ENCODE data around the gene TMOD1.

DNA sequence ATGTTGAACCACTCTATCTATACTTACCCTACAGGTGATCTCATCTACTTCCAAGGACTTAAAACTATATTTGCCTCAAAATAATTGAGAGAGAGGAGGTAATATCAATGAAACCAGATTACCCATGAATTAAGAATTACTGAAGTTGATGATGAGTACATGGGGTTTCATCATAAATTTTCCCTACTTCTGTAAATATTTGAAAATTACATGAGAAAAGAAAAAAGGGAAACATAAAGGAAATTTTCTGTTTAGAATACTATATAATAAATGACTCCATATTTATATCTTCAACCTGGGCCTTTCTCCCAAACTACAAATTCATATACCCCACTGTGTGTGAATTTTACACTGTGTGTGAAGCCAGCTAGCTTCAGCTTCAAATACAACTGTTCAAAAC lies 129.1 kb downstream of the TMOD1 start:
- TF ChIP-seq, protein P1, sequence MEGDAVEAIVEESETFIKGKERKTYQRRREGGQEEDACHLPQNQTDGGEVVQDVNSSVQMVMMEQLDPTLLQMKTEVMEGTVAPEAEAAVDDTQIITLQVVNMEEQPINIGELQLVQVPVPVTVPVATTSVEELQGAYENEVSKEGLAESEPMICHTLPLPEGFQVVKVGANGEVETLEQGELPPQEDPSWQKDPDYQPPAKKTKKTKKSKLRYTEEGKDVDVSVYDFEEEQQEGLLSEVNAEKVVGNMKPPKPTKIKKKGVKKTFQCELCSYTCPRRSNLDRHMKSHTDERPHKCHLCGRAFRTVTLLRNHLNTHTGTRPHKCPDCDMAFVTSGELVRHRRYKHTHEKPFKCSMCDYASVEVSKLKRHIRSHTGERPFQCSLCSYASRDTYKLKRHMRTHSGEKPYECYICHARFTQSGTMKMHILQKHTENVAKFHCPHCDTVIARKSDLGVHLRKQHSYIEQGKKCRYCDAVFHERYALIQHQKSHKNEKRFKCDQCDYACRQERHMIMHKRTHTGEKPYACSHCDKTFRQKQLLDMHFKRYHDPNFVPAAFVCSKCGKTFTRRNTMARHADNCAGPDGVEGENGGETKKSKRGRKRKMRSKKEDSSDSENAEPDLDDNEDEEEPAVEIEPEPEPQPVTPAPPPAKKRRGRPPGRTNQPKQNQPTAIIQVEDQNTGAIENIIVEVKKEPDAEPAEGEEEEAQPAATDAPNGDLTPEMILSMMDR (IDR thresholded peaks at IDR 0.05 in 4 of 5, conservative IDR thresholded peaks at IDR 0.05 in 1 of 5), result no peak
- no peak for TF ChIP-seq POLR2A (IDR thresholded peaks at IDR 0.05)

All from gastrocnemius medialis (tissue), 4 donors.